Type B pancreatic cell (in vitro differentiated cells): ENCODE data around the gene ATP2B2. TPM values are rescaled to one million over a fixed set of nuclear protein-coding genes. Genes with fewer than 3 reads are reported as not detected.

Source experiments
- DNase-seq: peaks from one replicate; pipeline ENCODE4 v3.0.0; 2021; ENCODE audit warnings: mixed read lengths; ENCODE audit not compliant: unreplicated experiment; ENCODE audit errors: extremely low spot score
- H3K27ac Mint-ChIP-seq: 2 replicates; pipeline ENCODE4 v1.8.0; 2021; ENCODE audit warnings: mild to moderate bottlenecking, mixed read lengths
- H3K27me3 Mint-ChIP-seq: 2 replicates; pipeline ENCODE4 v1.8.0; 2021; ENCODE audit warnings: mixed read lengths
- H3K36me3 Mint-ChIP-seq: 2 replicates; pipeline ENCODE4 v1.8.0; 2021; ENCODE audit warnings: mixed read lengths
- H3K4me1 Mint-ChIP-seq: one replicate; pipeline ENCODE4 v1.8.0; 2021; ENCODE audit warnings: mixed read lengths; ENCODE audit not compliant: unreplicated experiment
- H3K4me3 Mint-ChIP-seq: 2 replicates; pipeline ENCODE4 v1.8.0; 2021; ENCODE audit warnings: mild to moderate bottlenecking, mixed read lengths
- H3K9me3 Mint-ChIP-seq: 2 replicates; pipeline ENCODE4 v1.8.0; 2021; ENCODE audit warnings: mixed read lengths
- total RNA-seq: library from RNA; stranded (reverse); gene quantifications from 2 replicates; pipeline ENCODE4 v1.2.1, GENCODE V29; 2021; ENCODE audit warnings: low replicate concordance
- TF ChIP-seq, protein P1 (sequence below): fragments of 200-600 bp; sonication (generic); conservative IDR thresholded peaks from 2 replicates; pipeline ENCODE4 v1.5.0; 2021; ENCODE audit warnings: antibody characterized with exemption, mild to moderate bottlenecking

The ATP2B2 gene
- total RNA-seq, 1 donor from 2014 or later, result 0.31 TPM

GRCh38 chr3:10344147-10344943 is 161.0 kb downstream of the ATP2B2 start:
- H3K9me3 Mint-ChIP-seq, result no peaks in the 10 kb centered on the region
- H3K4me3 Mint-ChIP-seq, result no peak overlapping the region
- DNase-seq, result no peak
- peaks cover 31% of the 10 kb centered on the region for H3K27me3 Mint-ChIP-seq
- H3K4me1 Mint-ChIP-seq, result no peaks in the 10 kb centered on the region
- H3K36me3 Mint-ChIP-seq, result no peaks in the 10 kb centered on the region
- TF ChIP-seq, protein P1, sequence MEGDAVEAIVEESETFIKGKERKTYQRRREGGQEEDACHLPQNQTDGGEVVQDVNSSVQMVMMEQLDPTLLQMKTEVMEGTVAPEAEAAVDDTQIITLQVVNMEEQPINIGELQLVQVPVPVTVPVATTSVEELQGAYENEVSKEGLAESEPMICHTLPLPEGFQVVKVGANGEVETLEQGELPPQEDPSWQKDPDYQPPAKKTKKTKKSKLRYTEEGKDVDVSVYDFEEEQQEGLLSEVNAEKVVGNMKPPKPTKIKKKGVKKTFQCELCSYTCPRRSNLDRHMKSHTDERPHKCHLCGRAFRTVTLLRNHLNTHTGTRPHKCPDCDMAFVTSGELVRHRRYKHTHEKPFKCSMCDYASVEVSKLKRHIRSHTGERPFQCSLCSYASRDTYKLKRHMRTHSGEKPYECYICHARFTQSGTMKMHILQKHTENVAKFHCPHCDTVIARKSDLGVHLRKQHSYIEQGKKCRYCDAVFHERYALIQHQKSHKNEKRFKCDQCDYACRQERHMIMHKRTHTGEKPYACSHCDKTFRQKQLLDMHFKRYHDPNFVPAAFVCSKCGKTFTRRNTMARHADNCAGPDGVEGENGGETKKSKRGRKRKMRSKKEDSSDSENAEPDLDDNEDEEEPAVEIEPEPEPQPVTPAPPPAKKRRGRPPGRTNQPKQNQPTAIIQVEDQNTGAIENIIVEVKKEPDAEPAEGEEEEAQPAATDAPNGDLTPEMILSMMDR, result peak; percentile 94
- no peak overlapping the region for H3K27ac Mint-ChIP-seq

- no peak for DNase-seq
- TF ChIP-seq, protein P1, result no peak
- no peaks in the 10 kb centered on the region for H3K4me1 Mint-ChIP-seq
- no peaks in the 10 kb centered on the region for H3K9me3 Mint-ChIP-seq
- H3K27ac Mint-ChIP-seq, result no peak overlapping the region
- H3K36me3 Mint-ChIP-seq, result no peaks in the 10 kb centered on the region
- no peak overlapping the region for H3K4me3 Mint-ChIP-seq
- peaks cover 31% of the 10 kb centered on the region for H3K27me3 Mint-ChIP-seq
Observed at GRCh38 chr3:10343526-10343925, 161.9 kb downstream of the ATP2B2 start.

- Mint-ChIP-seq H3K4me1 (no peaks in the 10 kb centered on the region), H3K27me3 (peaks cover 29% of the 10 kb centered on the region), H3K36me3 (no peaks in the 10 kb centered on the region), H3K27ac (no peak overlapping the region), H3K9me3 (no peaks in the 10 kb centered on the region), H3K4me3 (no peak overlapping the region)
- no peak for DNase-seq
- TF ChIP-seq, protein P1, result no peak
Observed at GRCh38 chr3:10342781-10343180, 162.6 kb downstream of the ATP2B2 start.

GRCh38 chr3:10341901-10342398 is 163.4 kb downstream of the ATP2B2 start:
- Mint-ChIP-seq H3K9me3 (no peaks in the 10 kb centered on the region), H3K4me3 (no peak overlapping the region), H3K27me3 (peaks cover 27% of the 10 kb centered on the region), H3K4me1 (no peaks in the 10 kb centered on the region), H3K27ac (no peak overlapping the region), H3K36me3 (no peaks in the 10 kb centered on the region)
- TF ChIP-seq, protein P1, result no peak
- DNase-seq, result no peak

DNA sequence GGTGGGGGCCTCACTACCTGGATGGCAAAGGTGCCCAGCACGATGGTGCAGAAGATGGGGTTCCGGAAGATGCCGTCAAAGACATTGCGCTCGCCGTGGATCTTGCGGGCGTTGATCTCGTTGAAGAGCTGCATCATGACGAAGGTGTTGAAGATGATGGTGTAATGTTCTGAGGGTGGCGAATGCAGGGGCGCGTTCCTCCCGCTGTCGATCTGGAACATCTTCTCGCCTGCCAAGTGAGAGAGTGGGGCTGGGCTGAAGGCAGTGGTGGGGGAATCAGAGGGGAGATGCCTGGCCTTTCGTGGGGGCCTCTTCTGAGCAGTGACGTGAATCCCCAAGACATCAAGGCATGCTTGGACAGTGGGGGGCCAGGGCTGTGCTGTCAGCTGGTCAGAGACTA is 164.9 kb downstream of the ATP2B2 start:
- peaks cover 25% of the 10 kb centered on the region for H3K27me3 Mint-ChIP-seq
- TF ChIP-seq, protein P1, result no peak

More for the DNA sequence above, 164.9 kb downstream of the ATP2B2 start:
- no peak for DNase-seq
- no peaks in the 10 kb centered on the region for H3K36me3 Mint-ChIP-seq
- H3K4me3 Mint-ChIP-seq, result no peak overlapping the region
- H3K9me3 Mint-ChIP-seq, result no peaks in the 10 kb centered on the region
- H3K4me1 Mint-ChIP-seq, result no peaks in the 10 kb centered on the region
- H3K27ac Mint-ChIP-seq, result no peak overlapping the region
